Type B pancreatic cell (in vitro differentiated cells): ENCODE measurements around the gene TTLL7. TPM values are rescaled to one million over a fixed set of nuclear protein-coding genes. Genes with fewer than 3 reads are reported as not detected.

Experiments
- DNase-seq: peaks from one replicate; pipeline ENCODE4 v3.0.0; 2021; ENCODE audit warnings: mixed read lengths; ENCODE audit not compliant: unreplicated experiment; ENCODE audit errors: extremely low spot score
- H3K27ac Mint-ChIP-seq: 2 replicates; pipeline ENCODE4 v1.8.0; 2021; ENCODE audit warnings: mild to moderate bottlenecking, mixed read lengths
- H3K27me3 Mint-ChIP-seq: 2 replicates; pipeline ENCODE4 v1.8.0; 2021; ENCODE audit warnings: mixed read lengths
- H3K36me3 Mint-ChIP-seq: 2 replicates; pipeline ENCODE4 v1.8.0; 2021; ENCODE audit warnings: mixed read lengths
- H3K4me1 Mint-ChIP-seq: one replicate; pipeline ENCODE4 v1.8.0; 2021; ENCODE audit warnings: mixed read lengths; ENCODE audit not compliant: unreplicated experiment
- H3K4me3 Mint-ChIP-seq: 2 replicates; pipeline ENCODE4 v1.8.0; 2021; ENCODE audit warnings: mild to moderate bottlenecking, mixed read lengths
- H3K9me3 Mint-ChIP-seq: 2 replicates; pipeline ENCODE4 v1.8.0; 2021; ENCODE audit warnings: mixed read lengths
- CTCF ChIP-seq: fragments of 200-600 bp; sonication (generic); conservative IDR thresholded peaks from 2 replicates; pipeline ENCODE4 v1.5.0; 2021; ENCODE audit warnings: antibody characterized with exemption, mild to moderate bottlenecking
- total RNA-seq: library from RNA; stranded (reverse); gene quantifications from 2 replicates; pipeline ENCODE4 v1.2.1, GENCODE V29; 2021; ENCODE audit warnings: low replicate concordance

Gene TTLL7
- total RNA-seq, 1 donor from 2014 or later, result 21.1 TPM

DNA sequence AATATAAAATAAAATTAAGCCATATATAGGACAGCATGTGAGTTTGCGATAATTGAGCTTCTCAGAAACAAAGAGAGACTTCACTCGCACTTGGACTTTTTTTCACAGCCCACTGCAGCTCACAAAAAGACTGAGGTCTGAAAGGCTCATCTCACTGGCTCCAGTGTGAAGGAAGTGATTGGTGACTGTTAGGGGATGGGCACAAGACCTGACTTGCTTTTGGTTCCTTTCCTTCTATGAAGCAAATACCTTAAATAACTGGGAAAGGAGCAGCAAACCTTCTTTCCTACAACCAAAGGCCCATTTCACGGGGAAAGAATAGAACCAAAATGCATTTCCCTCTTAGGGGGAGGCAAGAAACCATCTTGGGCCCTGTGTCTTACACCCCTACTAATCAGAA is 13.1 kb upstream of the TTLL7 start:
- H3K4me1 Mint-ChIP-seq, result no peaks in the 10 kb centered on the region
- TF ChIP-seq CTCF, result no peak
- H3K27me3 Mint-ChIP-seq, result no peaks in the 10 kb centered on the region
- H3K9me3 Mint-ChIP-seq, result no peaks in the 10 kb centered on the region
- H3K27ac Mint-ChIP-seq, result no peak overlapping the region
- no peaks in the 10 kb centered on the region for H3K36me3 Mint-ChIP-seq
- DNase-seq, result no peak
- no peak overlapping the region for H3K4me3 Mint-ChIP-seq

- no peaks in the 10 kb centered on the region for H3K9me3 Mint-ChIP-seq
- no peaks in the 10 kb centered on the region for H3K4me1 Mint-ChIP-seq
- TF ChIP-seq CTCF, result no peak
- no peaks in the 10 kb centered on the region for H3K36me3 Mint-ChIP-seq
- no peak for DNase-seq
- no peak overlapping the region for H3K27ac Mint-ChIP-seq
- no peak overlapping the region for H3K4me3 Mint-ChIP-seq
- no peaks in the 10 kb centered on the region for H3K27me3 Mint-ChIP-seq
Measured at GRCh38 chr1:84010136-84010535, 11.2 kb upstream of the TTLL7 start.

GRCh38 chr1:84008631-84009030 is 9.7 kb upstream of the TTLL7 start:
- Mint-ChIP-seq H3K4me3 (no peak overlapping the region), H3K27me3 (no peaks in the 10 kb centered on the region), H3K27ac (no peak overlapping the region), H3K36me3 (no peaks in the 10 kb centered on the region), H3K4me1 (no peaks in the 10 kb centered on the region), H3K9me3 (no peaks in the 10 kb centered on the region)
- no peak for DNase-seq
- no peak for TF ChIP-seq CTCF

GRCh38 chr1:84006591-84006990 is 7.7 kb upstream of the TTLL7 start:
- no peak overlapping the region for H3K27ac Mint-ChIP-seq
- no peaks in the 10 kb centered on the region for H3K9me3 Mint-ChIP-seq
- TF ChIP-seq CTCF, result no peak
- no peak for DNase-seq
- peaks cover 5% of the 10 kb centered on the region for H3K27me3 Mint-ChIP-seq
- H3K4me3 Mint-ChIP-seq, result no peak overlapping the region
- H3K36me3 Mint-ChIP-seq, result no peaks in the 10 kb centered on the region
- H3K4me1 Mint-ChIP-seq, result no peaks in the 10 kb centered on the region

GRCh38 chr1:84001501-84001900 is 2.6 kb upstream of the TTLL7 start:
- no peak for TF ChIP-seq CTCF
- H3K27ac Mint-ChIP-seq, result no peak overlapping the region
- peak overlapping the region; percentile 7 for H3K4me3 Mint-ChIP-seq
- peaks cover 30% of the 10 kb centered on the region for H3K27me3 Mint-ChIP-seq
- H3K9me3 Mint-ChIP-seq, result no peaks in the 10 kb centered on the region
- DNase-seq, result no peak
- no peaks in the 10 kb centered on the region for H3K36me3 Mint-ChIP-seq
- peaks cover 18% of the 10 kb centered on the region for H3K4me1 Mint-ChIP-seq

DNA sequence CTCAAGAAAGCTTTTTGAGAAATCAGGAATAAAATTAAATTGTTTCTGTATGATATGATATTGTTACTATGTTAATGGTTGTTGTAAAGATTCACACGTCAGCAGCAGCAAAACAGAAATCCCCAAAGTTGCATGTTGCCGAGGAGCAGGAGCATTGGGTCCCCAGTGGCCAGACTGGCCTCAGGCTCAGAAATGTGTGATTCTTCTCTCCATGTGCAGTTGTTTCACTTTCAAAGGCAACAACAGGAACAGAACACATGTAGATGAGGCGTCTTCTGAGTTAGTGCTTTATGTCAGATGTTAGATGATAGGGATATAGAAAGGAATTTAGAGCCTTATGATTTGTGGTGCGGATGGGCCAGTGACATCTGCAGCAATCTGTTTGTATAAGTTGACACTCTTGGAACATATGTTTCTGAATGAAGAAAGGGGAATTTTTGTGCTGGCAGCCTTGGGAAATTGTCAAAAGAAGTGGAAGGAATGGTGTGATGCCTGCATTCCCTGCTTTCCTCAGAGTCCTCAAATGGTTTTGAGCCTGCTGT is 2.1 kb upstream of the TTLL7 start:
- TF ChIP-seq CTCF, result no peak
- H3K9me3 Mint-ChIP-seq, result no peaks in the 10 kb centered on the region
- H3K27me3 Mint-ChIP-seq, result peaks cover 30% of the 10 kb centered on the region
- peak overlapping the region; percentile 7 for H3K4me3 Mint-ChIP-seq
- peaks cover 23% of the 10 kb centered on the region for H3K4me1 Mint-ChIP-seq
- H3K27ac Mint-ChIP-seq, result no peak overlapping the region
- DNase-seq, result no peak
- H3K36me3 Mint-ChIP-seq, result no peaks in the 10 kb centered on the region
